ENCODE measurements around the gene ECD. TPM values are rescaled to one million over a fixed set of nuclear protein-coding genes. Genes with fewer than 3 reads are reported as not detected.

Gene ECD
- 40.1 TPM for total RNA-seq

DNA sequence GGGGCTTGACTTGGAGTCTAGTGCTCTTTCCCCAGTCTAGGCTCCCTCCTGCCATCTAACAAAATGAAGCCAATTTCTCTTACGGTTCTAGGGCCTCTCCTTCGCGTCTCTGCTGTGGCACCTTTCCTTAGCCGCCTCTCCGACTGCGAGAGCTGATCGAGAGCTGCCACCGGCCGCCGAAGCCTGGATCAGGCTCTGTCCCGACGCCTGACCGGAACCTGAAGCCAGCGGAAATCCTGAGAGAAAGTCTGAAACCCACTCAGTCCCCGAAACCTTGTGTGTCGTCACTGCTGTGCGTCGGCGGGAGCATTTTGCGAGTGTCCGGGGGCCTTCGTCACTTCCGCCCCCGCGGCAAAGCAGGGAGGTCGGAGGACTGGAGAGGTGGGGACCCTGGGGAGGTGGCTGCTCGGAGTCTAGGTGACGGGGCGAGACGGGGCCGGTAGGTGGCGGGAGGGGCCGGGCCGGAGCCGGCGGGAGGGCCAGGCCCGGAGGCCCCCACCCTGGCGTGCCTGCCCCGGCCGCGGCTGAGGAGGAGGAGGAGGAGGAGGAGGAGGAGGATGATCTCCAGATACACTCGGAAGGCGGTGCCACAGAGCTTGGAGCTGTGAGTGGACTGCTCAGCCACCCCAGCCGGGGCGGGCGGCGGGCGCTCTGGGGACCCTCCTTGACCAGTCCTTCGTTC is at the start of gene ECD, which contains the start of gene FAM149B1:
TSS of gene ECD (minus strand) at position 226 of the 682 bp plus-strand sequence. CDS start 4,071 bp downstream, outside the sequence.
TSS of gene FAM149B1 (plus strand) at position 337 of the 682 bp plus-strand sequence. CDS start at position 558, 221 bp downstream.
- DNase-seq: peak; percentile 99

- DNase-seq: no peak
Observed at GRCh38 chr10:73215749-73216148, 47.9 kb upstream of the ECD start.

- no peak for DNase-seq
Observed at GRCh38 chr10:73211106-73211811, 43.5 kb upstream of the ECD start.

GRCh38 chr10:73210395-73211105 is 42.7 kb upstream of the ECD start:
- no peak for DNase-seq

GRCh38 chr10:73209705-73210104 is 41.9 kb upstream of the ECD start:
- DNase-seq: no peak

- no peak for DNase-seq
Observed at GRCh38 chr10:73207883-73208282, 40.1 kb upstream of the ECD start.

DNA sequence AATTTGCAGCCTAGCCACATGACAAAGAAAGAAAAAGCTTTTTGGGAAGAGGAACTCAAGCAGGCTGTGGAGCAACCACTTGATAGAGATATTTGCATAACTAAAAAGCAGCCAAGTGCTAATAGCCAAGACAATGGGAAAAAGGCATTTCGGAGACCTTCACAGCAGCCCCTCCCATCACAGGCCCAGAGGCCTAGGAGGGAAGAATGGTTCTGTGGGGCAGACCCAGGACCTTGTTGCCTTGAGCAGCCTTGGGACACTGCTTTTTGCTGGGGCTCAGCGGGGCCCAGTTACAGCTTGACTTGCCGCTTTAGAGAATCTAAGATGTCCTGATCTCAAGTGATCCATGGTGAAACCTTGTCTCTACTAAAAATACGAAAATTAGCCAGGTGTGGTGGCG is 38.6 kb upstream of the ECD start:
- no peak for DNase-seq

DNA sequence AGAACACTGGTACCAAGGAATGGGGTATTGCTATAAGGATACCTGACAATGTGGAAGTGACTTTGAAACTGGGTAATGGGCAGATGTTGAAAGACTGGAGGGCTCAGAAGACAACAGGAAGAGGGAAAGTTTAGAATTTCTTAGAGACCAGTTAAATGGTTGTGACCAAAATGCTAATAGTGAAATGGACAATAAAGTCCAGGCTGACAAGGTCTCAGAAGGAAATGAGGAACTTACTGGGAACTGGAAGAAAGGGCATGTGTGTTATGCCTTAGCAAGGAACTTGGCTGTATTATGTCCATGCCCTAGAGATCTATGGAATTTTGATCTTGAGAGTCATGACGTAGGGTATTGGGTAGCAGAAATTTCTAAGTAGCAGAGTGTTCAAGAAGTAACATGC is 38.1 kb upstream of the ECD start:
- no peak for DNase-seq

GRCh38 chr10:73205081-73205480 is 37.3 kb upstream of the ECD start:
- no peak for DNase-seq

GRCh38 chr10:73190188-73190587 is 22.4 kb upstream of the ECD start:
- no peak for DNase-seq

GRCh38 chr10:73186266-73186665 is 18.5 kb upstream of the ECD start:
- DNase-seq: no peak

DNA sequence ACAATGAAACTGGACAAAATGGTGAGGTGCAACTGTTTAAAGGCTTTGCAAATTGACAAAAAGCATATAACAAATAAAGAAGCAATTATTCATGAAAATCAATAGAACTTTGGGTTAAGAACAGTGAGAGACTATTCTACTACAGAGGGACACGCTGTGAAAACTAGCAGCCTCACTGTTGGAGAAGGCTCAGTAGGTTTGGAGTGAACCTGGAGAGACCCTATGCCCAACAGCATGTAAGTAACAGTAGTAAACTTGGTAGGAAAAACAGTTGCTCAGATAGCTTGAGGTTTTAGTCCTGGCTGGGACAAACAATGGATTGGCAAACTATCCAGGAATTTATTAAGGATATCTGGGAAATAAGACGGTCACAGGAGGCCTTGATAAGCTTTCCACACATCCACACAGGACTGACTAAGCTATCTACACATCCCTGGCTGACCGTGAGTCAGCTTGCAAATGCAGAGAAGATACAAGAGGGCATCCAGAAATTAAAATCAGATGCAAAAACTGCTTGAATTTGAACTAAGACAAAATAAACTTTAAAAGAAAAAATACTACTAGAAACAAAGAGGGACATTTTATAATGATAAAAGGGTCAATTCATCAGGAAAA is 16.0 kb upstream of the ECD start:
- DNase-seq: no peak

GRCh38 chr10:73182568-73182967 is 14.8 kb upstream of the ECD start:
- DNase-seq: no peak

DNA sequence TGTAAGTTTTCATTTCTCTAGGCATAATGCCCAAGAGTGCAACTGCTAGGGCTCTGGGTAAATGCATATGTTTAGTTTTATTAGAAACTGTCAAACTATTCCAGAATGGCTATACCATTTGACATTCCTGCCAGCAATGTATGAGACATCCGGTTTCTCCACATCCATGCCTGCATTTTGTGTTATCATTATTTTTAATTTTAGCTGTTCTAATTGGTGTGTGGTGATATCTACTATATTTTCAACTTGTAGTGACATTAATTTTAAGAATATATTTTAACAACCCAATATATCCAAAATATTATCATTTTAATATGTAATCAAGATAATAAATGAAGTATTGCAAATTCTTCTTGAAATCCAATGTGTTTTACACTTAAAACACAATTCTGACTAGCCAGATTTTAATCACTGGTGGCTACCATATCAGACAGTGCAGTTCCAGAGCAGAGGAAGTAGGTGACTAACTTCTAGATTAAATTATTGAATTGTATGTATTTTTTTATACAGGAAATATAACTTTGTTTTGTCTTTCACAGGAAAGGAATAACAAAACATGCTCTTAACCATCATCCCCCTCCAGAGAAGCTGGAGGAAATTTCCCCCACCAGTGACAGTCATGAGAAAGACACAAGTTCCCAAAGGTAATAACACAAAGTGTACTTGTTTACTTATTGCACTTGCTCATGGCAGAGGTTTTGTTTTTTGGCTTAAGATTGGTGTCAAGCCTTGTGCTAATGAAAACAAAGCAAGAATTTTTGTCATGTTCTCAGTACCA is 6.5 kb upstream of the ECD start:
- no peak for DNase-seq

- no peak for DNase-seq
Observed at GRCh38 chr10:73172867-73173266, 5.1 kb upstream of the ECD start.

GRCh38 chr10:73169320-73169719 is 1.5 kb upstream of the ECD start:
- DNase-seq: no peak

DNA sequence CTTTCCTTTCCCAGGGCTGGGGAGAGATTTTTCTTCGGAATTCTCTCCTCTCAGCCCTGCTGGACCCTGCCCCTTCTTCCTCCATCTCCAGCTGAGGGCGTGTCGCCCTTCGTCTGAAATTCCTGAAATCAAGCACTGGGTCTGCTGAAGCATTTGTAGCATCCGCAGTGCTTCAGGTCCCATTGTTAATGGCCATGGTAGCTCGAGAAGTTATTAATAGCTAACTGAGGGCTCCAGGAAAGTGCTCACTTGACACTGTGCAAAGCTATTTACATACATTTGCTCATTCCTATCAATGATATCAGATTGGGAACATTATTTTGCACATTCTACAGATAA is 626 bp upstream of the ECD start:
- DNase-seq: no peak

DNA sequence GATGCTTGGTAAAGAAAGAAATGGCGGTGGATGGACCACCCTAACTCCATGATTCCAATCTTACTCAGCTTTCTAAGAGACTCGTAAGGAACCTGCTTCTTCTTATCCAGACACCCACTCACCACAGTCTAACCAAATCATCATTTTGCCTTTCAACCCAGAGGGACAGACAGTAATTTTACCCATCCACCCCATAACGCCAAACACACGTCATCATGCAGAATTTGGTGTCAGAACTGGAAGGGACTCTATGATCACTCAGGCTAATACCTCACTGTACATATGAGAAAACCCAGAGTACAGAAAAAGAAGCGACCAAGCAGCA is 388 bp downstream of the ECD start:
- no peak for DNase-seq

DNA sequence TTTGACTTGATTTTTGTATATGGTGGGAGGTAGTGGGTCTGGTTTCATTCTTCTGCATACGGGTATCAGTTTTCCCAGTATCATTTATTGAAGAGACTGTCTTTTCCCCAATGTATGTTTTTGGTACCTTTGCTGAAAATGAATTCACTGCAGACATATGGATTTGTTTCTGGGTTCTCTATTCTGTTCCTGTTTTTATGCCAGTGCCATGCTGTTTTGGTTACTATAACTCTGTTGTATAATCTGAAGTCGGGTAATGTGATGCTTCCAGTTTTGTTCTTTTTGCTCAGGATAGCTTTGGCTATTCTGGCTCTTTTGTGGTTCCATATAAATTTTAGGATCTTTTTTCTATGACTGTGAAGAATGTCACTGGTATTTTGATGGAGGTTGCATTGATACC is 836 bp downstream of the ECD start:
- no peak for DNase-seq

DNA sequence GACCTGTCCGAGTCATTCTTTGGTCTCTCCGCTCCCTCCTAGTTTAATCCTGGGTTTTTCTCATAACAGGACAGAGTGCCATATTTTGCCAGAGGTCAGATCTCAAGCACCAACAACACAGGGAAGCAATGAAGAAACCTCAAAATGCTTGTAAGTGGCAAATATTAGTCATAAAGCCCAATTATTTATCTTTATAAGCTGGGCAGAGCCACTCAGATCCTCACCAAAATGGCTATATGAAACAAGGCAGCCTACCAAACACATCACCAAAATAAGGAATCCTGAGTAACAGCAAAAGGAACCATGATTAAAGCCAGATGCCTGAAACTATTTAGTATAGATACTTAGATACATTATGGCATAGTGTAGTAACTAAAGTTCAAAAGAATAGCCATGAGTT is 4.7 kb downstream of the ECD start:
- DNase-seq: no peak

- DNase-seq: no peak
Observed at GRCh38 chr10:73161662-73162061, 6.1 kb downstream of the ECD start.

DNA sequence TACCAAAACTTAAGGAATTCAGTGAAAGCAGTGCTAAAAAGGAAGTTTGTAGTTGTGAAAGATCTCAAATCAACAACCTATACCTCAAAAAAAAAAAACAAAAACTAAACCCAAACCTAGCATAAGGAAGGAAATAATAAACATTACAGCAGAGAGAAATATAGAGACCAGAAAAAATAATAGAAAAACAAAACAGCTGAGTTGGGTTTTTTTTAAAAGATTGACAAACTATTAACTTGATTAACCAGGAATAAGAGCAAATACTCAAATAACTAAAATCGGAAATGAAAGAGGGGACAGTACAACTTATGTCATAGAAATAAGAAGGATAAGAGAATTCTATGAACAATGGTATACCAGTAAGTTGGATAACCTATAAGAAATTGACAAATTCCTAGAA is 6.7 kb downstream of the ECD start:
- DNase-seq: no peak
